22Rv1 (cell line): ENCODE results near the gene L3MBTL4.

Experiments
- CTCF ChIP-seq: fragments of 450-650 bp; IDR thresholded peaks from 2 replicates; pipeline ENCODE4 v1.5.1; 2017; ENCODE audit warnings: mild to moderate bottlenecking
- ZFX ChIP-seq: fragments of 450-650 bp; IDR thresholded peaks from 2 replicates; pipeline ENCODE4 v1.6.1; 2017; ENCODE audit warnings: antibody characterized with exemption, borderline replicate concordance

- no peak for TF ChIP-seq CTCF
- TF ChIP-seq ZFX = no peak
These were observed 435.4 kb downstream of the L3MBTL4 start for GRCh38 chr18:5979176-5979888.
